Endothelial cell of umbilical vein (primary cell): ENCODE data around the gene MCCC2. TPM values are rescaled to one million over a fixed set of nuclear protein-coding genes. Genes with fewer than 3 reads are reported as not detected.
"Not testable (repeated sequence)": the region's sequence is repeated elsewhere in the genome, so short reads cannot be mapped to it uniquely, and the experiment has no call there.

Experiments used
- BruUV-seq: library from RNA; stranded (reverse); fragments of 400-500 nt; replicated peaks from 2 replicates; lab custom pipeline; 2021; lab: Mats Ljungman, UMichigan
- CTCF ChIA-PET: fragments of 300-600, 350-600 bp; sonication (Branson Sonifier 250); formaldehyde crosslinking; loops from one replicate; lab custom pipeline; 2021; ENCODE audit warnings: antibody characterized with exemption, inconsistent platforms; lab: Charles Lee
- POLR2A ChIA-PET: fragments of 300-600, 350-600 bp; sonication (Branson Sonifier 250); formaldehyde crosslinking; loops from one replicate; lab custom pipeline; 2021; ENCODE audit warnings: antibody characterized with exemption, inconsistent platforms; lab: Charles Lee
- DNase-seq: peaks from one replicate; pipeline ENCODE4 v3.0.0-alpha.2; 2011; ENCODE audit warnings: low read depth, low spot score
- FAIRE-seq: peaks from 2 replicates; lab custom pipeline; 2011; peaks lifted over from hg19 to GRCh38; lab: Jason Lieb, UNC
- H2AFZ ChIP-seq: 2 replicates; pipeline ENCODE4 v1.6.0; 2012; ENCODE audit warnings: low read depth, low read length, control low read depth, inconsistent platforms
- H3K27ac ChIP-seq: 2 replicates; pipeline ENCODE4 v1.5.1; 2011; ENCODE audit warnings: low read depth, mild to moderate bottlenecking, control low read depth, low read length, moderate library complexity; ENCODE audit not compliant: insufficient read depth
- H3K27me3 ChIP-seq, 2 experiments: 2 replicates each; pipeline versions ENCODE4 v1.6.0 to v1.6.1; 2011; ENCODE audit warnings: low read length in 2 of 2, mixed read lengths in 1 of 2; ENCODE audit not compliant: control insufficient read depth in 2 of 2, insufficient read depth in 2 of 2
- H3K36me3 ChIP-seq, 2 experiments: 2 replicates in 1 of 2; 3 replicates in 1 of 2; pipeline ENCODE4 v1.5.1; 2011; ENCODE audit warnings: low read length in 2 of 2, mild to moderate bottlenecking in 1 of 2, moderate library complexity in 1 of 2; ENCODE audit not compliant: control insufficient read depth in 2 of 2, insufficient read depth in 2 of 2; ENCODE audit errors: extremely low read depth in 1 of 2
- H3K4me1 ChIP-seq: 3 replicates; pipeline ENCODE4 v1.5.1; 2011; ENCODE audit warnings: mild to moderate bottlenecking, low read length; ENCODE audit not compliant: control insufficient read depth, insufficient read depth; ENCODE audit errors: extremely low read depth
- H3K4me2 ChIP-seq: 2 replicates; pipeline ENCODE4 v1.6.1; 2011; ENCODE audit warnings: low read length, control low read depth, mixed read lengths; ENCODE audit not compliant: insufficient read depth
- H3K4me3 ChIP-seq, 3 experiments: fragments of 200-600 bp in 1 of 3; sonication (generic), shearing (Covaris generic) in 1 of 3; replicated peaks in 1 of 3; 2 replicates each; pipeline ENCODE4 v1.5.1; 2011 to 2016; ENCODE audit warnings: control low read depth in 3 of 3, low read length in 3 of 3, mild to moderate bottlenecking in 2 of 3, inconsistent platforms in 1 of 3, low read depth in 1 of 3, moderate library complexity in 1 of 3; ENCODE audit not compliant: insufficient read depth in 1 of 3
- H3K79me2 ChIP-seq: 2 replicates; pipeline ENCODE4 v1.6.0; 2012; ENCODE audit warnings: low read length, inconsistent platforms; ENCODE audit not compliant: control insufficient read depth, insufficient read depth
- H3K9ac ChIP-seq: replicated peaks from 2 replicates; pipeline ENCODE3; 2011; ENCODE audit warnings: low read length, control low read depth; ENCODE audit not compliant: insufficient read depth; ENCODE audit errors: extremely low read depth
- H3K9me1 ChIP-seq: replicated peaks from 3 replicates; pipeline ENCODE4 v1.6.0; 2011; ENCODE audit warnings: mild to moderate bottlenecking, low read length; ENCODE audit not compliant: control insufficient read depth, insufficient read depth; ENCODE audit errors: extremely low read depth
- H3K9me3 ChIP-seq: replicated peaks from 2 replicates; pipeline ENCODE4 v1.5.1; 2012; ENCODE audit warnings: low read length, inconsistent platforms; ENCODE audit not compliant: control insufficient read depth, insufficient read depth
- H4K20me1 ChIP-seq: replicated peaks from 2 replicates; pipeline ENCODE3; 2011; ENCODE audit warnings: mild to moderate bottlenecking, low read length; ENCODE audit not compliant: control insufficient read depth, insufficient read depth; ENCODE audit errors: extremely low read depth
- CTCF ChIP-seq, 2 donors: IDR thresholded peaks; 1 replicate in 1 of 2; 2 replicates in 1 of 2; pipeline ENCODE4 v1.5.1; 2011; ENCODE audit warnings: low read length in 2 of 2, mild to moderate bottlenecking in 2 of 2, moderate library complexity in 2 of 2, control low read depth in 1 of 2, inconsistent platforms in 1 of 2, low read depth in 1 of 2; ENCODE audit not compliant: insufficient read depth in 1 of 2; ENCODE audit errors: extremely low read depth in 1 of 2
- EZH2 ChIP-seq: IDR thresholded peaks from 2 replicates; pipeline ENCODE4 v1.6.1; 2012; ENCODE audit warnings: borderline replicate concordance, low read depth, mild to moderate bottlenecking, moderate library complexity, low read length, inconsistent platforms; ENCODE audit not compliant: severe bottlenecking
- FOS ChIP-seq: IDR thresholded peaks from 2 replicates; pipeline ENCODE4 v1.6.1; 2011; ENCODE audit warnings: mild to moderate bottlenecking, low read length, moderate library complexity, borderline replicate concordance; ENCODE audit not compliant: insufficient read depth
- GATA2 ChIP-seq: IDR thresholded peaks from 2 replicates; pipeline ENCODE4 v1.7.0; 2011; ENCODE audit warnings: low read depth, mild to moderate bottlenecking, moderate library complexity, mixed read lengths, low read length; ENCODE audit not compliant: insufficient read length, insufficient read depth
- JUN ChIP-seq: IDR thresholded peaks from 2 replicates; pipeline ENCODE4 v1.6.1; 2011; ENCODE audit warnings: borderline replicate concordance, low read depth; ENCODE audit not compliant: insufficient read length, insufficient read depth
- MAX ChIP-seq: IDR thresholded peaks from 2 replicates; pipeline ENCODE4 v1.6.1; 2011; ENCODE audit not compliant: insufficient read depth, insufficient read length
- MYC ChIP-seq: IDR thresholded peaks from one replicate; pipeline ENCODE4 v1.6.1; 2011; ENCODE audit warnings: mild to moderate bottlenecking, low read depth, low read length
- POLR2A ChIP-seq: IDR thresholded peaks from 2 replicates; pipeline ENCODE4 v1.6.1; 2012; ENCODE audit warnings: low read depth, mild to moderate bottlenecking, control low read depth, low read length
- POLR2AphosphoS5 ChIP-seq: IDR thresholded peaks from 2 replicates; pipeline ENCODE4 v1.6.1; 2012; ENCODE audit warnings: low read depth, mild to moderate bottlenecking, control low read depth, low read length, moderate library complexity; ENCODE audit not compliant: insufficient read depth
- dilution Hi-C: fragments of 300-500 bp; cut with MboI; formaldehyde crosslinking; loops from one replicate; pipeline ENCODE4 v1.15.0; 2019; ENCODE audit warnings: low sequenced_read_pairs; ENCODE audit not compliant: extremely low pct_ligation_motif_present
- intact Hi-C: fragments of 100-400 bp; cut with micrococcal nuclease; formaldehyde crosslinking; loops from one replicate; pipeline ENCODE4 v1.10.0; 2022
- polyA plus RNA-seq, 4 experiments: library from polyadenylated mRNA; depleted of rRNA in 3 of 4; stranded (reverse) in 3 of 4; unstranded in 1 of 4; fragments of >200 nt; gene quantifications; 2 replicates each; pipeline versions ENCODE4 v1.2.1 to v1.2.3, GENCODE V29; 2011 to 2012; ENCODE audit warnings: missing spikeins in 1 of 4
- total RNA-seq: library from RNA; stranded (reverse); gene quantifications from 2 replicates; pipeline ENCODE4 v1.2.3, GENCODE V29; 2021

Gene MCCC2
- total and polyA plus RNA-seq, 2 donors (not counting 3 experiments of a cell fraction or from before 2014, with no cell fraction given), result 27.9 to 28.6 TPM

GRCh38 chr5:71573591-71573990 is 13.5 kb upstream of the MCCC2 start:
- H2AFZ ChIP-seq, result no peak overlapping the region

DNA sequence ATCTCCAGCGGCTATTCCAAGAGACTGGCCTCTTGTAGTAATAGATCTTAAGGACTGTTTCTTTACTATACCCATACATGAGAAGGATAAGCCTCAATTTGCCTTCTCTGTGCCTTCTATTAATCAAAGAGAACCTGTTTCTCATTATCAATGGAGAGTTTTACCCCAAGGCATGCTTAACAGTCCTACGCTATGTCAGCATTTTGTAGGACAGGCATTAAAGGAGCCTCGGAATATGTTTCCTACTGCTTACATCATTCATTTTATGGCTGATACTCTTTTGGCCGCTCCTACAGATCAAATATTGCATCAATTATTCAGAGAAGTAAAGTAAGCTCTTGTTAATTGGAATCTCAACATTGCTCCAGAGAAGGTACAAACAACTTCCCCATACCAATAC is 11.6 kb upstream of the MCCC2 start:
- H3K4me3 ChIP-seq, H4K20me1 ChIP-seq, H3K4me2 ChIP-seq, POLR2A ChIA-PET, FAIRE-seq, H3K27ac ChIP-seq, H3K27me3 ChIP-seq, H2AFZ ChIP-seq, H3K9me1 ChIP-seq, intact Hi-C loops, H3K36me3 ChIP-seq, dilution Hi-C loops, H3K4me1 ChIP-seq, H3K79me2 ChIP-seq, H3K9ac ChIP-seq, BruUV-seq, DNase-seq, H3K9me3 ChIP-seq: not testable (repeated sequence)
- CTCF ChIA-PET, result interaction anchor here (1.1 to 1.7 kb wide), 3 partner anchors 10 to 182 kb away, joined by 3 to 6 read pairs (median 5); no protein-coding TSS in a partner anchor

More at GRCh38 chr5:71573591-71573990, 13.5 kb upstream of the MCCC2 start:
- Histone ChIP-seq H3K4me2 (no peak overlapping the region), H3K9ac (no peak overlapping the region), H3K4me1 (no peaks in the 10 kb centered on the region), H3K79me2 (no peaks in the 10 kb centered on the region), H4K20me1 (no peaks in the 10 kb centered on the region), H3K9me1 (no peaks in the 10 kb centered on the region), H3K4me3 (no peak overlapping the region), H3K27ac (no peak overlapping the region), H3K36me3 (no peaks in the 10 kb centered on the region), H3K9me3 (no peaks in the 10 kb centered on the region), H3K27me3 (no peaks in the 10 kb centered on the region)
- TF ChIP-seq POLR2A (no peak), FOS (no peak), POLR2AphosphoS5 (no peak), EZH2 (no peak), MYC (no peak), MAX (no peak), GATA2 (no peak), JUN (no peak), CTCF (IDR thresholded peaks at IDR 0.05; ENCODE audit: extremely low read depth in 1 of 2, insufficient read depth in 1 of 2, low read depth in 1 of 2, low read length in 2 of 2) (no peak)
- FAIRE-seq, result no peak
- dilution Hi-C loops (no loop called here), intact Hi-C loops (no loop called here)
- DNase-seq, result no peak
- CTCF ChIA-PET, result interaction anchor here (1.1 kb wide), 1 partner anchor 184 kb away, joined by 3 read pairs; no protein-coding TSS in a partner anchor
- POLR2A ChIA-PET, result no interaction called here
- BruUV-seq, result no TSS peak
